ENCODE data around the gene ADAMTSL1.

DNA sequence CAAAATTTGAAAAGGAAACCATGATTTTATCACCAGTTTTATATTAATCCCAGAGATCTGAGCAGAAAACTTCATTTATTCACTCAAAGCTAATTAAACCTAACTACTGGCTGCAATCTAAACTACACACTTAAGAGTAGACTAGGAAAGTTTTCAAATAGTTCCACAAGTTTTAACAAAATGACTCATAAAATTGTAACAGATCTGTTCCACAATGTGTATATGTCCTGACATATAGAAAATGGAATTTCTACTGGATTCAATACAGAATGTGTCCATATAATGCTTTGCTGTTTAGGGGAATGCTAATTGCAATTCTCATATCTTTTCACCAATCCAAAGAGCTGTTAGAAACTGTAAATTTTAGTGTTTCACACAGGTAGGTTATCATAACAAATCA is 40.3 kb upstream of the ADAMTSL1 start:
- TF ChIP-seq CTCF (IDR thresholded peaks at IDR 0.05) = no peak
- TF ChIP-seq ZFX (IDR thresholded peaks at IDR 0.05; ENCODE audit: borderline replicate concordance) = no peak

Data from 22Rv1 (cell line).